Measurements from ENCODE around the gene LSAMP. TPM values are rescaled to one million over a fixed set of nuclear protein-coding genes. Genes with fewer than 3 reads are reported as not detected.

LSAMP gene
- polyA plus RNA-seq, 3 donors, result not detected

DNA sequence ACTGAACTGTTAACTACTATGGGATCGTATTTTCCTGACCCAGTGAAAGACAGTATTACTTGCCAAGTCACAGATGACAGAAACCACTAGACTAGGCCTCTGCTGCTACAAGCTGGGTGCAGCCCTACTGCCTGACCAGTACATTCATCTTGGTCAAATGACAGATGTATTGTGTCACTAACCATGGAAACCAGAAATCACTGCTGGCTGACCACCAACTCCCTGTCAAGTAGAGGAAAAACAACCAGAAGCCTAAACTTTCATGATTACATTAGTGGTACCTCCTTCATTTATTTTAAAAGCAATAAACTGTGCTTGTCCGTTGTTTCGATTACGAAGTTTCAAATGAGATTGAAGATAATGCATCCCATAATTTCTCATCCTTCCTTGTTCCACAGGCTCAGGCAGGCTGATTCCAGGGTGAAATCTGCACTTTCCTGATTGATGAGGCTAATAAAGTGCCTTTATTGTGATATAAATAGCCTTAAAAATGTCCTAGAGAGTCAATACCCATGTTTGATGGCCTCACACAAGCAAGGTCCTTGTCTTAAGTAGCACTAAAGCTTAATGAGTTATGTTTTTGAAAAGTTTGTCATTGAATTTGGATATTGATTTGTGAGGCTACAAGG is 309.7 kb downstream of the LSAMP start:
- peaks cover 0 to 3% (median 2%) of the 10 kb centered on the region in 7 donors for H3K9me3 Mint-ChIP-seq
- WGBS (ENCODE audit: insufficient coverage), result 50% methylated on average over 1 of the region's 4 CpGs

GRCh38 chr3:116129187-116129946 is 315.9 kb downstream of the LSAMP start:
- Mint-ChIP-seq H3K27me3 (ENCODE audit: low read depth in 3 of 3) (peaks cover 0 to 2% (median 0%) of the 10 kb centered on the region in 3 donors), H3K9me3 (peaks cover 0 to 3% (median 2%) of the 10 kb centered on the region in 7 donors), H3K4me3 (no peak overlapping the region), H3K36me3 (no peaks in the 10 kb centered on the region), H3K27ac (no peak overlapping the region), H3K4me1 (peaks cover 2% of the 10 kb centered on the region)
- intact Hi-C loops (cut with micrococcal nuclease), result no loop called here
- H4K20me1 ChIP-seq (ENCODE audit: insufficient read depth, low read length), result no peaks in the 10 kb centered on the region
- H3K4me3 ChIP-seq (replicated peaks in 1 of 3; ENCODE audit: low read depth in 2 of 3, low read length in 3 of 3), result no peak overlapping the region
- H3K9me3 ChIP-seq (replicated peaks in 1 of 2; ENCODE audit: control insufficient read depth in 1 of 2, insufficient read depth in 1 of 2, low read length in 2 of 2), result no peaks in the 10 kb centered on the region
- H3K9ac ChIP-seq (ENCODE audit: insufficient read depth, low read length, poor library complexity, severe bottlenecking), result no peak overlapping the region
- WGBS (ENCODE audit: insufficient coverage), result 93% methylated on average over 4 of the region's 5 CpGs
- TF ChIP-seq, protein P1, sequence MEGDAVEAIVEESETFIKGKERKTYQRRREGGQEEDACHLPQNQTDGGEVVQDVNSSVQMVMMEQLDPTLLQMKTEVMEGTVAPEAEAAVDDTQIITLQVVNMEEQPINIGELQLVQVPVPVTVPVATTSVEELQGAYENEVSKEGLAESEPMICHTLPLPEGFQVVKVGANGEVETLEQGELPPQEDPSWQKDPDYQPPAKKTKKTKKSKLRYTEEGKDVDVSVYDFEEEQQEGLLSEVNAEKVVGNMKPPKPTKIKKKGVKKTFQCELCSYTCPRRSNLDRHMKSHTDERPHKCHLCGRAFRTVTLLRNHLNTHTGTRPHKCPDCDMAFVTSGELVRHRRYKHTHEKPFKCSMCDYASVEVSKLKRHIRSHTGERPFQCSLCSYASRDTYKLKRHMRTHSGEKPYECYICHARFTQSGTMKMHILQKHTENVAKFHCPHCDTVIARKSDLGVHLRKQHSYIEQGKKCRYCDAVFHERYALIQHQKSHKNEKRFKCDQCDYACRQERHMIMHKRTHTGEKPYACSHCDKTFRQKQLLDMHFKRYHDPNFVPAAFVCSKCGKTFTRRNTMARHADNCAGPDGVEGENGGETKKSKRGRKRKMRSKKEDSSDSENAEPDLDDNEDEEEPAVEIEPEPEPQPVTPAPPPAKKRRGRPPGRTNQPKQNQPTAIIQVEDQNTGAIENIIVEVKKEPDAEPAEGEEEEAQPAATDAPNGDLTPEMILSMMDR (IDR thresholded peaks at IDR 0.05), result no peak
- H3K36me3 ChIP-seq (replicated peaks in 1 of 2; ENCODE audit: control insufficient read depth in 1 of 2, insufficient read depth in 2 of 2, low read length in 2 of 2), result no peaks in the 10 kb centered on the region
- no peaks in the 10 kb centered on the region for H3K4me1 ChIP-seq (ENCODE audit: control insufficient read depth in 1 of 2, insufficient read depth in 2 of 2, low read length in 2 of 2)
- H2AFZ ChIP-seq (ENCODE audit: insufficient read depth, low read depth, low read length, poor library complexity, severe bottlenecking), result no peak overlapping the region
- no peaks in the 10 kb centered on the region for H3K27me3 ChIP-seq (ENCODE audit: control insufficient read depth in 2 of 2, insufficient read depth in 2 of 2, low read length in 2 of 2)
- H3K27ac ChIP-seq (ENCODE audit: low read depth in 1 of 2, low read length in 2 of 2), result no peak overlapping the region
- no peak overlapping the region for H3K4me2 ChIP-seq (replicated peaks; ENCODE audit: extremely low read depth, low read length, poor library complexity, severe bottlenecking)
- H3K79me2 ChIP-seq (ENCODE audit: insufficient read depth, low read length), result no peaks in the 10 kb centered on the region
- no peak for DNase-seq

More for the DNA sequence above, 309.7 kb downstream of the LSAMP start:
- H4K20me1 ChIP-seq (ENCODE audit: insufficient read depth, low read length), result no peaks in the 10 kb centered on the region
- H3K36me3 ChIP-seq (replicated peaks in 1 of 2; ENCODE audit: control insufficient read depth in 1 of 2, insufficient read depth in 2 of 2, low read length in 2 of 2), result no peaks in the 10 kb centered on the region
- H3K9me3 ChIP-seq (replicated peaks in 1 of 2; ENCODE audit: control insufficient read depth in 1 of 2, insufficient read depth in 1 of 2, low read length in 2 of 2), result no peaks in the 10 kb centered on the region
- TF ChIP-seq, protein P1 (IDR thresholded peaks at IDR 0.05), result no peak
- H3K27ac ChIP-seq (ENCODE audit: low read depth in 1 of 2, low read length in 2 of 2), result no peak overlapping the region
- no peak overlapping the region for H3K4me3 ChIP-seq (replicated peaks in 1 of 3; ENCODE audit: low read depth in 2 of 3, low read length in 3 of 3)
- no peak for DNase-seq
- H3K9ac ChIP-seq (ENCODE audit: insufficient read depth, low read length, poor library complexity, severe bottlenecking), result no peak overlapping the region
- H2AFZ ChIP-seq (ENCODE audit: insufficient read depth, low read depth, low read length, poor library complexity, severe bottlenecking), result no peak overlapping the region
- H3K4me2 ChIP-seq (replicated peaks; ENCODE audit: extremely low read depth, low read length, poor library complexity, severe bottlenecking), result no peak overlapping the region
- Mint-ChIP-seq H3K4me3 (no peak overlapping the region), H3K27ac (no peak overlapping the region), H3K4me1 (peaks cover 2% of the 10 kb centered on the region), H3K27me3 (ENCODE audit: low read depth in 3 of 3) (no peaks in the 10 kb centered on the region), H3K36me3 (no peaks in the 10 kb centered on the region)
- no peaks in the 10 kb centered on the region for H3K4me1 ChIP-seq (ENCODE audit: control insufficient read depth in 1 of 2, insufficient read depth in 2 of 2, low read length in 2 of 2)
- no peaks in the 10 kb centered on the region for H3K27me3 ChIP-seq (ENCODE audit: control insufficient read depth in 2 of 2, insufficient read depth in 2 of 2, low read length in 2 of 2)
- no peaks in the 10 kb centered on the region for H3K79me2 ChIP-seq (ENCODE audit: insufficient read depth, low read length)
- intact Hi-C loops (cut with micrococcal nuclease), result no loop called here
